ENCODE measurements around the gene EIF2B5. TPM values are rescaled to one million over a fixed set of nuclear protein-coding genes. Genes with fewer than 3 reads are reported as not detected.

Gene EIF2B5
- polyA plus RNA-seq, 1 experiment, result 32.9 TPM

- TF ChIP-seq, protein P1, sequence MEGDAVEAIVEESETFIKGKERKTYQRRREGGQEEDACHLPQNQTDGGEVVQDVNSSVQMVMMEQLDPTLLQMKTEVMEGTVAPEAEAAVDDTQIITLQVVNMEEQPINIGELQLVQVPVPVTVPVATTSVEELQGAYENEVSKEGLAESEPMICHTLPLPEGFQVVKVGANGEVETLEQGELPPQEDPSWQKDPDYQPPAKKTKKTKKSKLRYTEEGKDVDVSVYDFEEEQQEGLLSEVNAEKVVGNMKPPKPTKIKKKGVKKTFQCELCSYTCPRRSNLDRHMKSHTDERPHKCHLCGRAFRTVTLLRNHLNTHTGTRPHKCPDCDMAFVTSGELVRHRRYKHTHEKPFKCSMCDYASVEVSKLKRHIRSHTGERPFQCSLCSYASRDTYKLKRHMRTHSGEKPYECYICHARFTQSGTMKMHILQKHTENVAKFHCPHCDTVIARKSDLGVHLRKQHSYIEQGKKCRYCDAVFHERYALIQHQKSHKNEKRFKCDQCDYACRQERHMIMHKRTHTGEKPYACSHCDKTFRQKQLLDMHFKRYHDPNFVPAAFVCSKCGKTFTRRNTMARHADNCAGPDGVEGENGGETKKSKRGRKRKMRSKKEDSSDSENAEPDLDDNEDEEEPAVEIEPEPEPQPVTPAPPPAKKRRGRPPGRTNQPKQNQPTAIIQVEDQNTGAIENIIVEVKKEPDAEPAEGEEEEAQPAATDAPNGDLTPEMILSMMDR (IDR thresholded peaks at IDR 0.05; ENCODE audit: insufficient read depth, low read depth, low read length), result no peak
These were observed 57.7 kb downstream of the EIF2B5 start for GRCh38 chr3:184192889-184193288.

DNA sequence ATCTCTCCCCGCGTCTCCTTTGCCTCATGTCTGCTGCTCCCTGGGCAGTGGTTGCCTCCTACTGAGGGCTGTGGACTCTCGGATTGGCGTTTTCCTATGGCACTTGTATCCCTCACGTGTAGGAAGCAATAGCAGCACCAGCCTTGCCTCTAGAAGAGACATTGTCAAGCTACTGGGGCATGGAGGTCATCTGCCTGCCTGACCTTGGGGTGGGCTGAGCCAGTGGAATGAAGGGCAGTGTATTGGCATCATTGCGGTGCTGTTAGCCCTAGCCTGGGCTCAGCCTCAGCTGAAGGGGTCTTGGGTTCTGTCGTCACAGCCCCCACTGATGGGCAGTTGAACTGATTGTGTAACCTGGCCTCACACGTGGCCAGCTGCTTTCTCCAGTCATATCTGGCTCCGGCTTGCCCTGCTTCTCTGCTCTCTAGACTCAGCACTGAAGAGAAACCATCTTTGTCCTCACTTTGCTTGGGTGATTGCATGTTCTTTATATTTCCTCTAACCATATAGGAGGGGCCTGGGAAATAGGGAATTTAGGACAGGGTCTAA is 58.9 kb downstream of the EIF2B5 start:
- TF ChIP-seq, protein P1 (IDR thresholded peaks at IDR 0.05; ENCODE audit: insufficient read depth, low read depth, low read length), result no peak
- ChIA-PET CTCF (interaction anchor here (0.9 kb wide), 1 partner anchor 33 kb away, joined by 3 read pairs; no protein-coding TSS in a partner anchor), POLR2A (interaction anchor here (0.5 kb wide), 1 partner anchor 18 kb away, joined by 15 read pairs; no protein-coding TSS in a partner anchor)
- Histone ChIP-seq H3K36me3 (ENCODE audit: control insufficient read depth, insufficient read depth, low read length) (peaks cover 38% of the 10 kb centered on the region), H3K4me3 (ENCODE audit: low read depth, low read length) (no peak overlapping the region), H3K27me3 (ENCODE audit: control insufficient read depth, insufficient read depth, low read length) (no peaks in the 10 kb centered on the region)
- no peak for DNase-seq (ENCODE audit: low read depth)

More at GRCh38 chr3:184192889-184193288, 57.7 kb downstream of the EIF2B5 start:
- Histone ChIP-seq H3K4me3 (ENCODE audit: low read depth, low read length) (no peak overlapping the region), H3K27me3 (ENCODE audit: control insufficient read depth, insufficient read depth, low read length) (no peaks in the 10 kb centered on the region), H3K36me3 (ENCODE audit: control insufficient read depth, insufficient read depth, low read length) (peaks cover 48% of the 10 kb centered on the region)
- no peak for DNase-seq (ENCODE audit: low read depth)
- CTCF ChIA-PET, result interaction anchor here (0.9 kb wide), 2 partner anchors 34 to 58 kb away, joined by 3 read pairs; partner anchors contain the start of gene EIF2B5
- POLR2A ChIA-PET, result no interaction called here

Small RNAs within 50 kb of the gene (small RNA-seq; reads per million reads assigned to genes)
- not detected for gene RF00019 (ENCODE audit: insufficient read length, low read depth, low replicate concordance)

Other genes starting within 250 kb of the EIF2B5 start
- 16.5 and 16.9 TPM in 2 replicates for gene ABCC5, start 117.5 kb upstream of the EIF2B5 start, polyA plus RNA-seq (2011; rRNA removed)
- gene HTR3D, start 103.6 kb upstream of the EIF2B5 start, polyA plus RNA-seq (2011; rRNA removed), result not detected in 2 replicates
- not detected in 2 replicates for gene HTR3C, start 82.3 kb upstream of the EIF2B5 start, polyA plus RNA-seq (2011; rRNA removed)
- not detected in 2 replicates for gene HTR3E, start 38.3 kb upstream of the EIF2B5 start, polyA plus RNA-seq (2011; rRNA removed)
- gene DVL3, start 20.0 kb downstream of the EIF2B5 start, polyA plus RNA-seq (2011; rRNA removed), result 24.4 and 33.9 TPM in 2 replicates
- gene AP2M1, start 39.5 kb downstream of the EIF2B5 start, polyA plus RNA-seq (2011; rRNA removed), result 1,059 and 1,761 TPM in 2 replicates
- gene ABCF3, start 50.8 kb downstream of the EIF2B5 start, polyA plus RNA-seq (2011; rRNA removed), result 65.2 and 82.8 TPM in 2 replicates
- not detected in 2 replicates for gene VWA5B2, start 94.2 kb downstream of the EIF2B5 start, polyA plus RNA-seq (2011; rRNA removed)
- 51.4 and 68.9 TPM in 2 replicates for gene ALG3, start 113.6 kb downstream of the EIF2B5 start, polyA plus RNA-seq (2011; rRNA removed)
- 5.6 and 7.3 TPM in 2 replicates for gene EEF1AKMT4, start 114.3 kb downstream of the EIF2B5 start, polyA plus RNA-seq (2011; rRNA removed)
- gene CAMK2N2, start 126.2 kb downstream of the EIF2B5 start, polyA plus RNA-seq (2011; rRNA removed), result 0.17 and 0.28 TPM in 2 replicates
- gene ECE2, start 140.7 kb downstream of the EIF2B5 start, polyA plus RNA-seq (2011; rRNA removed), result not detected in 2 replicates
- 262 and 330 TPM in 2 replicates for gene PSMD2, start 163.9 kb downstream of the EIF2B5 start, polyA plus RNA-seq (2011; rRNA removed)
- 222 and 370 TPM in 2 replicates for gene EIF4G1, start 179.2 kb downstream of the EIF2B5 start, polyA plus RNA-seq (2011; rRNA removed)
- 5.4 and 9.3 TPM in 2 replicates for gene FAM131A, start 202.2 kb downstream of the EIF2B5 start, polyA plus RNA-seq (2011; rRNA removed)
- 1.6 and 2.6 TPM in 2 replicates for gene CLCN2, start 226.2 kb downstream of the EIF2B5 start, polyA plus RNA-seq (2011; rRNA removed)
- gene POLR2H, start 226.4 kb downstream of the EIF2B5 start, polyA plus RNA-seq (2011; rRNA removed), result 72.0 and 93.6 TPM in 2 replicates
- 0.20 and 0.36 TPM in 2 replicates for gene THPO, start 242.8 kb downstream of the EIF2B5 start, polyA plus RNA-seq (2011; rRNA removed)
- gene CHRD, start 244.7 kb downstream of the EIF2B5 start, polyA plus RNA-seq (2011; rRNA removed), result 0.83 and 1.5 TPM in 2 replicates